ENCODE data around the gene DCK.

DCK gene

GRCh38 chr4:70984589-70984988 is 8.9 kb upstream of the DCK start:
- no peak for TF ChIP-seq CTCF (IDR thresholded peaks at IDR 0.05; ENCODE audit: insufficient read depth, low read depth, low read length, missing control alignments)
- no peak for DNase-seq (ENCODE audit: low read depth)

DNA sequence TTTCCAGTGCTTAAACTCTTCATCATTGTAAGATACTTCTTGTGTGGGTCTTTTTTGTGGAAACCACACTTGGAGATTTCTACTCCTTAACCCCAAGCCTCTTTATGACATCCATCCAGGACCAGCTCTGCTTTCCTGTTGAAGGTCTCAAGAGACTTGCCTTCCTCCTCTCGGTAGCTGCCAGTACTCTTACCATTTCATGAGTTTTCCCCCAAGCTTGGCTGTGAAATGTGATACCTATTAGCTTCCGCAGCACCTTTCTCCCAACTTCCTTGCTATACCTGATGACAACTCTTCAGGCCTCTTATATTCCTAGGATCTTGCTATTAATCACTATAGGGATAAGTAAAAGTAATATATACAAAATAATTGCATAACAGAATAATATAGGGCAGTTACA is 1.9 kb upstream of the DCK start:
- no peak overlapping the region for H3K4me3 ChIP-seq (ENCODE audit: low read length)
- no peak for DNase-seq (ENCODE audit: low read depth)
- TF ChIP-seq CTCF (IDR thresholded peaks at IDR 0.05; ENCODE audit: insufficient read depth, low read depth, low read length, missing control alignments): no peak

More at GRCh38 chr4:70984589-70984988, 8.9 kb upstream of the DCK start:
- no peak overlapping the region for H3K4me3 ChIP-seq (ENCODE audit: low read length)

DNA sequence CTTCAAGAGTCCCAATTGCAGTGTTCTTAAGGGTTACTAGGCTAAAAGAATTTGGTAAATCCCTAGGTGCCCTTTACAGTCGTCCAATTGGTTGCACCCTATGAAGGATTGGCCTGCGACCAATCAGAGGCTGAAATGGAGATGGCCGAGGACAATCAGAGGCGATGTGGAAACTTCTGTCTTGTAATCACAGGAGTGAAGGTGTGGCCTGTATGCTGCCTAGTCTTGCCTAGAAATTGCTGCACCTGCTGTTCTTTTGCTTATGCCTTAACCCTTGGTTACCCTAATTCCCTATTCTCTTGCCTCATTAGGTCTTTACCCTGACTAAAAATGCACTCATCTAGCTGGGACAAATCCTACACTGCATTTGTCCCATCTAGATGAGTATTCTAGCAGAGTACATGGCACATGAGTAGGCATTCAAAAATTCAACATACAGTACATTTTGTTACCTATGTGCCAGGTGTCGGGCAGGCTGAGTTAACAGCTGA is 1.0 kb upstream of the DCK start:
- peak overlapping the region; percentile 76 for H3K4me3 ChIP-seq (ENCODE audit: low read length)
- DNase-seq (ENCODE audit: low read depth): peak; percentile 75
- TF ChIP-seq CTCF (IDR thresholded peaks at IDR 0.05; ENCODE audit: insufficient read depth, low read depth, low read length, missing control alignments): no peak

DNA sequence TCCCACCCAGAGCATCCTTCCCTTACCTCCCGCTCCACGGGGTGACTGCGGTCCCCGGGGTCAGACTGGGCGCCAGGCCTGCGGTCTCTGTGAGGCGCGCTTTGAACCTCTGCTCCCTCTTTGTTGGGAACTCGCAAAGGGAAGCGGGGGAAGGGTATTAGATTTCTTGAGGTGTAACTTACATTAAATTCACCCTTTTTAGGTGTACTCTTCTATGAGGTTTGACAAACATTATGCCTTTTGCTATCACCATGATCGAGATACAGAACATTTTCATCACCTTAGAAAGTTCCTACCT is 569 bp downstream of the DCK start:
- no peak for DNase-seq (ENCODE audit: low read depth)
- TF ChIP-seq CTCF (IDR thresholded peaks at IDR 0.05; ENCODE audit: insufficient read depth, low read depth, low read length, missing control alignments): no peak
- H3K4me3 ChIP-seq (ENCODE audit: low read length): peak overlapping the region; percentile 76

DNA sequence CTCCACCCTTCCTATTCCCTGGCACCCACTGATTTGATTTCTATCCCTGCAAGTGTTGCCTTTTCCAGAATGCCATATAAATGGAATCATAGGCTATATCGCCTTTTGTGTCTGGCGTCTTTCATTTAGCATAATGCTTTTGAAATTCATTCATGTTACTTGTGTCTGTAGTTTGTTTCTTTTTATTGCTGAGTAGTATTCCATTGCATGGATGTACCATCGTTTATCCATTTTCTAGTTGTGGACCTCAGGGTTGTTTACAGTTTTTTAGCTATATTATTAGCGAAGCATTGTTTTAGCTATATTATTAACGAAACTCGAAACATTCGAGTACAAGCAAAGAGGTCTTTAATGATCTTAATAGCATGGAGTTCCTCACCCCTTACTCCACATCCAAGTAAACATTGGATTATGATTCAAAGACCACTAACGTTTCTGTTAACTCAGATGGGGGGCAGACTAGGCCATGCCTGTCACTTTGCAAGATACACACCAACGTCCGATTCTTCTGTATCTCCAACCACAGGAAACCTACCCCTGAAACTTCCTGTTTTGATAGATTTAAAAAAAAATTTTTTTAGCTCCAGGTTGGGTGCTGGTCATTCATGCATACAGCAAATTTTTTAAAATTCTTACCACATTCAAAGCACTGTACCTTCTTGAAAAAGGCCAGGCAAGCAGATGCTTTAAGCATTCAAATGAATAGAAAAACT is 1.1 kb downstream of the DCK start:
- TF ChIP-seq CTCF (IDR thresholded peaks at IDR 0.05; ENCODE audit: insufficient read depth, low read depth, low read length, missing control alignments): no peak
- DNase-seq (ENCODE audit: low read depth): no peak
- peak overlapping the region; percentile 76 for H3K4me3 ChIP-seq (ENCODE audit: low read length)

DNA sequence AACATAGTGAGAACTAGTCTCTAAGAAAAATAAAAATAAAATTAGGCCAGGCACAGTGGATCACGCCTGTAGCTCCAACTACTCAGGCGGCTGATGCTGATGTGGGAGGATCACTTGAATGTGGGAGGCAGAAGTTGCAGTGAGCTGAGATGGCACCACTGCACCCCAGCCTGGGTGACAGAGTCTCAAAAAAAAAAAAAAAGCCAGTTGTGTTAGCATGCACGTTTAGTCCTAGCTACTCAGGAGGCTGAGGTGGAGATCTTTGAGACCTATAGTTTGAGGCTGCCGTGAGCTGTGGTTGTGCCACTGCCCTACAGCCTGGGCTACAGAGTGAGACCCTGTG is 2.5 kb downstream of the DCK start:
- no peak overlapping the region for H3K4me3 ChIP-seq (ENCODE audit: low read length)
- TF ChIP-seq CTCF (IDR thresholded peaks at IDR 0.05; ENCODE audit: insufficient read depth, low read depth, low read length, missing control alignments): no peak
- DNase-seq (ENCODE audit: low read depth): no peak

DNA sequence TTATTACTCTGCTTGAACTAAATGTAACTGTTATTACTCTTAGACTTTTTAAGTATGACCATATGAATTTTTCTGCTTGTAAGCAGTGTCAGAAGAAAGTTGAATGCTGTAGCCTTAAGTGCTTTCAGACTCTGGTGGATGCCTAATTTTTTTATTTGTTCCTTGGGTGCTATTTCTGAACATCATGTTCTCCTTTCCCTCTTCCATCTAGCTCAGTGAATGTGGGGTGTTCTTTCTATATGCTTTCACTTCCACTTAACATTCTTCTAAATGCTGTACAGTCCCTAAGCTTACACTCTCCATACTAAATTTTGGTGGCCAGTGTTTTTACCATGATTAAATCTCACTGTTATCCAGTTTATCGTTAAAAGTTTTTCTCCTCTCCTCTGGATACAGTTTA is 3.6 kb downstream of the DCK start:
- no peak overlapping the region for H3K4me3 ChIP-seq (ENCODE audit: low read length)
- no peak for TF ChIP-seq CTCF (IDR thresholded peaks at IDR 0.05; ENCODE audit: insufficient read depth, low read depth, low read length, missing control alignments)

More for the DNA sequence above, 3.6 kb downstream of the DCK start:
- DNase-seq (ENCODE audit: low read depth): no peak
